Erythroblast (primary cell): ENCODE measurements around the gene GDPD5.

Experiments used
- GATA1 ChIP-seq: IDR thresholded peaks from 2 replicates; pipeline ENCODE4 v1.6.1; 2011; ENCODE audit warnings: low read depth, mild to moderate bottlenecking, control low read depth, low read length, moderate library complexity
- POLR2A ChIP-seq: IDR thresholded peaks from 2 replicates; pipeline ENCODE4 v1.6.1; 2011; ENCODE audit warnings: mild to moderate bottlenecking, low read length

DNA sequence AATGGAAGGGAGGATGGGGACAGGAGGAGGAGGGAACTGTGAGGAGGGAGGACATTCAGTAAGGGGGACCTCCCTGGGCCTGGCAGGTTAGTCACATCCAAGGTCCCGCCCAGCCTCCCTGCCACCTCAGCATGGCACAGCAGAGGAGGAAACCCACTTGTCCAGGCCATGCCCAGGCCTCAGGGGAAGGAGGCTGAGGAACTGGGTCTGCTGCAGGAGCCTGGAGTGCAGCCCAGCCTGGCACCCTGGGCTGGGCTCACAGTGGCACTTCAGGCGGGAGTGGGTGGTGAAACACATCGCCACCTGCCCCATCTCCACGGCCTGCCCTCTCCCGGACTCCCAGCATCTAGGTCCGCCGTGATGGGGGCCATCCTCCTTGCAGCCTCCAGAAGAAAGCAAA, 75.5 kb downstream of the GDPD5 start:
- no peak for TF ChIP-seq POLR2A
- no peak for TF ChIP-seq GATA1
